ENCODE results near the gene ARHGAP6. TPM values are rescaled to one million over a fixed set of nuclear protein-coding genes. Genes with fewer than 3 reads are reported as not detected.

The ARHGAP6 gene
- total and polyA plus RNA-seq, 2 donors (not counting 3 experiments of a cell fraction or from before 2014, with no cell fraction given) = 0.69 to 0.83 TPM

- intact Hi-C loops (cut with micrococcal nuclease) (no loop called here), dilution Hi-C loops (cut with MboI; ENCODE audit: extremely low pct_ligation_motif_present, low sequenced_read_pairs) (no loop called here)
- Histone ChIP-seq H3K9ac (replicated peaks; ENCODE audit: extremely low read depth, insufficient read depth, low read length) (no peak overlapping the region), H4K20me1 (replicated peaks; ENCODE audit: control insufficient read depth, extremely low read depth, insufficient read depth, low read length) (no peaks in the 10 kb centered on the region), H3K27me3 (ENCODE audit: control insufficient read depth in 2 of 2, insufficient read depth in 2 of 2, low read length in 2 of 2) (no peaks in the 10 kb centered on the region), H3K9me1 (replicated peaks; ENCODE audit: control insufficient read depth, extremely low read depth, insufficient read depth, low read length) (no peaks in the 10 kb centered on the region), H3K27ac (ENCODE audit: insufficient read depth, low read depth, low read length) (no peak overlapping the region), H3K4me3 (replicated peaks in 1 of 3; ENCODE audit: insufficient read depth in 1 of 3, low read depth in 1 of 3, low read length in 3 of 3) (no peak overlapping the region), H3K4me2 (ENCODE audit: insufficient read depth, low read length) (no peak overlapping the region), H3K9me3 (replicated peaks; ENCODE audit: control insufficient read depth, insufficient read depth, low read length) (no peaks in the 10 kb centered on the region), H3K79me2 (ENCODE audit: control insufficient read depth, insufficient read depth, low read length) (peaks cover 11% of the 10 kb centered on the region), H2AFZ (ENCODE audit: low read depth, low read length) (no peak overlapping the region), H3K36me3 (ENCODE audit: control insufficient read depth in 2 of 2, extremely low read depth in 1 of 2, insufficient read depth in 2 of 2, low read length in 2 of 2) (peaks cover 7 to 20% of the 10 kb centered on the region in 2 experiments), H3K4me1 (ENCODE audit: control insufficient read depth, extremely low read depth, insufficient read depth, low read length) (peaks cover 12% of the 10 kb centered on the region)
- TF ChIP-seq, protein P1, sequence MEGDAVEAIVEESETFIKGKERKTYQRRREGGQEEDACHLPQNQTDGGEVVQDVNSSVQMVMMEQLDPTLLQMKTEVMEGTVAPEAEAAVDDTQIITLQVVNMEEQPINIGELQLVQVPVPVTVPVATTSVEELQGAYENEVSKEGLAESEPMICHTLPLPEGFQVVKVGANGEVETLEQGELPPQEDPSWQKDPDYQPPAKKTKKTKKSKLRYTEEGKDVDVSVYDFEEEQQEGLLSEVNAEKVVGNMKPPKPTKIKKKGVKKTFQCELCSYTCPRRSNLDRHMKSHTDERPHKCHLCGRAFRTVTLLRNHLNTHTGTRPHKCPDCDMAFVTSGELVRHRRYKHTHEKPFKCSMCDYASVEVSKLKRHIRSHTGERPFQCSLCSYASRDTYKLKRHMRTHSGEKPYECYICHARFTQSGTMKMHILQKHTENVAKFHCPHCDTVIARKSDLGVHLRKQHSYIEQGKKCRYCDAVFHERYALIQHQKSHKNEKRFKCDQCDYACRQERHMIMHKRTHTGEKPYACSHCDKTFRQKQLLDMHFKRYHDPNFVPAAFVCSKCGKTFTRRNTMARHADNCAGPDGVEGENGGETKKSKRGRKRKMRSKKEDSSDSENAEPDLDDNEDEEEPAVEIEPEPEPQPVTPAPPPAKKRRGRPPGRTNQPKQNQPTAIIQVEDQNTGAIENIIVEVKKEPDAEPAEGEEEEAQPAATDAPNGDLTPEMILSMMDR (IDR thresholded peaks at IDR 0.05; ENCODE audit: extremely low read depth in 1 of 2, insufficient read depth in 1 of 2, low read depth in 1 of 2, low read length in 2 of 2) = no peak
- TF ChIP-seq EZH2 (IDR thresholded peaks at IDR 0.05; ENCODE audit: borderline replicate concordance, low read depth, low read length, severe bottlenecking) (no peak), GATA2 (IDR thresholded peaks at IDR 0.05; ENCODE audit: insufficient read depth, insufficient read length, low read depth, low read length) (no peak), POLR2A (IDR thresholded peaks at IDR 0.05; ENCODE audit: low read depth, low read length) (no peak), FOS (IDR thresholded peaks at IDR 0.05; ENCODE audit: borderline replicate concordance, insufficient read depth, low read length) (no peak), JUN (IDR thresholded peaks at IDR 0.05; ENCODE audit: borderline replicate concordance, insufficient read depth, insufficient read length, low read depth) (no peak), MYC (IDR thresholded peaks at IDR 0.05; ENCODE audit: low read depth, low read length) (no peak), POLR2AphosphoS5 (IDR thresholded peaks at IDR 0.05; ENCODE audit: insufficient read depth, low read depth, low read length) (no peak)
- TF ChIP-seq, protein P2, sequence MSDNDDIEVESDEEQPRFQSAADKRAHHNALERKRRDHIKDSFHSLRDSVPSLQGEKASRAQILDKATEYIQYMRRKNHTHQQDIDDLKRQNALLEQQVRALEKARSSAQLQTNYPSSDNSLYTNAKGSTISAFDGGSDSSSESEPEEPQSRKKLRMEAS (IDR thresholded peaks at IDR 0.05; ENCODE audit: insufficient read depth, insufficient read length) = no peak
- ChIA-PET CTCF (no interaction called here), POLR2A (no interaction called here)
- DNase-seq (ENCODE audit: low read depth, low spot score) (no peak), FAIRE-seq (no peak)
- no TSS peak for BruUV-seq (replicated peaks)
Measured at GRCh38 chrX:11117745-11118144, 548.0 kb downstream of the ARHGAP6 start.
